ENCODE results near the gene MFAP1. TPM values are rescaled to one million over a fixed set of nuclear protein-coding genes. Genes with fewer than 3 reads are reported as not detected.
A peak's percentile ranks its signal among the peaks of the same experiment; 100 is the strongest.
"Not testable (repeated sequence)": the region's sequence is repeated elsewhere in the genome, so short reads cannot be mapped to it uniquely, and the experiment has no call there.

Gene MFAP1
- total and polyA plus RNA-seq, 9 donors = 12.4 to 54.1 (median 21.0) TPM

- intact Hi-C loops (cut with DNase I) = no loop called here
- H3K4me1 ChIP-seq (ENCODE audit: insufficient read depth) = peaks cover 10% of the 10 kb centered on the region
Observed at GRCh38 chr15:43821505-43821904, 3.0 kb downstream of the MFAP1 start.

DNA sequence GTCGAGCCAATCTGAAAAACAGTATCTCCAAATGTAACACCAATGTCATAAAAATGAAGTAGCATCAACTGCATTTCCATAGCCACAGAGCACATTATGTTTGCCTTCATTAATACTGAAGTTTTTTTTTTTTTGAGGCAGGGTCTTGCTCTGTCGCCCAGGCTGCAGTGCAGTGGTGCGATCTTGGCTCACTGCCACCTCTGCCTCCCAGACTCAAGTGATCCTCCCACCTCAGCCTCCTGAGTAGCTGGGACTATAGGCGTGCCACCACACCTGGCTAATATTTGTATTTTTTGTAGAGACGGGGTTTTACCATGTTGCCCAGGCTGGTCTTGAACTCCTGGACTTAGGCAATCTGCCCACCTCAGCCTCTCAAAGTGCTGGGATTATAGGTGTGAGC, 9.4 kb downstream of the MFAP1 start:
- not testable (repeated sequence) for H3K4me3 ChIP-seq, H3K36me3 ChIP-seq
- 87 to 93% (median 91%) methylated on average over 5 of the region's 5 CpGs for WGBS, 3 donors

More at GRCh38 chr15:43821505-43821904, 3.0 kb downstream of the MFAP1 start:
- H3K36me3 ChIP-seq = no peaks in the 10 kb centered on the region
- H3K9me3 ChIP-seq = no peaks in the 10 kb centered on the region
- H3K27me3 ChIP-seq = no peaks in the 10 kb centered on the region
- no peak overlapping the region for H3K27ac ChIP-seq
- DNase-seq = no peak
- TF ChIP-seq POLR2A (IDR thresholded peaks at IDR 0.05) (no peak), EP300 (IDR thresholded peaks at IDR 0.05) (no peak), CTCF (IDR thresholded peaks at IDR 0.05) (no peak)
- H3K4me3 ChIP-seq = no peak overlapping the region
- 56 to 72% (median 56%) methylated on average over 3 of the region's 3 CpGs for WGBS, 3 donors

DNA sequence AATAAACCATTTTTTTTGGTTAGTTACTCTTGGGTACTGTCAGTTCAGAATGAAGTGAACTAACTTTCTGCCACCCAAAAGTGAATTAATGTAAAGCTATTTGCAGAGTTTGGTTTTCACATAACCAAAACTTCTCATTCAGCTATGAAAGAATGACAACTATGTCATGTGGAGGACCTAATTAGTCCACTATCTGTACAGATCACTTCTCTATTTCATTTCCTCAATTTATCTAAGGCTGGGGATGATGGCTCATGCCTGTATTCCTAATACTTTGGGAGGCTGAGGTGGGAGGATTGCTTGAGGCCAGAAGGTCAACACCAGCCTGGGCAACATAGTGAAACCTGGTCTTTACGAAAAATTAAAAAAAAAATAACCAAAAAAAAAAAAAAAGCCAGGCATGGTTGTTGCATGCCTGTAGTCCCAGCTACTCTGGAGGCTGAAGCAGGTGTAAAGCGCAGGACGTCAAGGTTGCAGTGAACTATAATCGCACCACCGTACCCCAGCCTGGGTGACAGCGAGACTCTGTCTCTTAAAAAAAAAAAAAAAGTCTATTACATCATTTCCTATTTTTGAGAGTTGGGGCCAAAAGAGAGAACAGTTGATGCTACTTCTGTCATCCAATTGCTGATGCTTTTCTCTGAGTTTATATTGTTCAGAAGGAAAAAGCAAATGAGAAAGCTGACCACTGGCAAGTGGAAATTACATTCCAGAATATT, 15.4 kb downstream of the MFAP1 start:
- intact Hi-C loops (cut with DNase I) = no loop called here
- Histone ChIP-seq H3K27ac (no peak overlapping the region), H3K36me3 (no peaks in the 10 kb centered on the region), H3K9me3 (no peaks in the 10 kb centered on the region), H3K27me3 (no peaks in the 10 kb centered on the region), H3K4me1 (ENCODE audit: insufficient read depth) (no peaks in the 10 kb centered on the region), H3K4me3 (no peak overlapping the region)
- peak in 1 of 5 donors; percentile 0 for DNase-seq
- TF ChIP-seq EP300 (IDR thresholded peaks at IDR 0.05) (no peak), CTCF (IDR thresholded peaks at IDR 0.05) (no peak), POLR2A (IDR thresholded peaks at IDR 0.05) (no peak)
- WGBS, 3 donors = 88% methylated on average over 6 of the region's 6 CpGs

More for the DNA sequence above, 9.4 kb downstream of the MFAP1 start:
- H3K27ac ChIP-seq; DNase-seq; H3K9me3 ChIP-seq; intact Hi-C loops (cut with DNase I); H3K4me1 ChIP-seq (ENCODE audit: insufficient read depth); H3K27me3 ChIP-seq: not testable (repeated sequence)

GRCh38 chr15:43808435-43808950, 16.0 kb downstream of the MFAP1 start:
- DNase-seq = no peak
- Histone ChIP-seq H3K27ac (no peak overlapping the region), H3K27me3 (no peaks in the 10 kb centered on the region), H3K4me3 (no peak overlapping the region), H3K9me3 (no peaks in the 10 kb centered on the region), H3K4me1 (ENCODE audit: insufficient read depth) (no peaks in the 10 kb centered on the region), H3K36me3 (no peaks in the 10 kb centered on the region)
- intact Hi-C loops (cut with DNase I) = no loop called here
- WGBS, 3 donors = 90 to 98% (median 94%) methylated on average over 5 of the region's 5 CpGs
- TF ChIP-seq POLR2A (IDR thresholded peaks at IDR 0.05) (no peak), CTCF (IDR thresholded peaks at IDR 0.05) (no peak), EP300 (IDR thresholded peaks at IDR 0.05) (no peak)

DNA sequence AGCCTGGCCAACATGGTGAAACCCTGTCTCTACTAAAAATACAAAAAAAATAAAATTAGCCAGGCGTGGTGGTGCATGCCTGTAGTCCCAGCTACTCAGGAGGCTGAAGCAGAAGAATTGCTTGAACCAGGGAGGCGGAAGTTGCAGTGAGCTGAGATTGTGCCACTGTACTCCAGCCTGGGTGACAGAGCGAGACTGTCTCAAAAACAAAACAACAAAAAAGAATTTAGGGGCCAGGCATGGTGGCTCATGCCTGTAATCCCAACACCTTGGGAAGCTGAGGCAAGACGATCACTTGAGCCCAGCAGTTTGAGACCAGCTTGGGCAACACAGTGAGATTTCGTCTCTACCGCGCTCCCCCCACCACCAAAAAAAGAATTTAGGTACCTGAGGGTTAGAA, 21.8 kb downstream of the MFAP1 start:
- intact Hi-C loops (cut with DNase I); H3K9me3 ChIP-seq; H3K4me1 ChIP-seq (ENCODE audit: insufficient read depth); H3K36me3 ChIP-seq; H3K27me3 ChIP-seq; H3K27ac ChIP-seq; H3K4me3 ChIP-seq; DNase-seq: not testable (repeated sequence)
- 94 to 95% (median 95%) methylated on average over 7 of the region's 7 CpGs for WGBS, 3 donors
